ENCODE measurements around the gene FIGNL2.

- TF ChIP-seq, protein P1, sequence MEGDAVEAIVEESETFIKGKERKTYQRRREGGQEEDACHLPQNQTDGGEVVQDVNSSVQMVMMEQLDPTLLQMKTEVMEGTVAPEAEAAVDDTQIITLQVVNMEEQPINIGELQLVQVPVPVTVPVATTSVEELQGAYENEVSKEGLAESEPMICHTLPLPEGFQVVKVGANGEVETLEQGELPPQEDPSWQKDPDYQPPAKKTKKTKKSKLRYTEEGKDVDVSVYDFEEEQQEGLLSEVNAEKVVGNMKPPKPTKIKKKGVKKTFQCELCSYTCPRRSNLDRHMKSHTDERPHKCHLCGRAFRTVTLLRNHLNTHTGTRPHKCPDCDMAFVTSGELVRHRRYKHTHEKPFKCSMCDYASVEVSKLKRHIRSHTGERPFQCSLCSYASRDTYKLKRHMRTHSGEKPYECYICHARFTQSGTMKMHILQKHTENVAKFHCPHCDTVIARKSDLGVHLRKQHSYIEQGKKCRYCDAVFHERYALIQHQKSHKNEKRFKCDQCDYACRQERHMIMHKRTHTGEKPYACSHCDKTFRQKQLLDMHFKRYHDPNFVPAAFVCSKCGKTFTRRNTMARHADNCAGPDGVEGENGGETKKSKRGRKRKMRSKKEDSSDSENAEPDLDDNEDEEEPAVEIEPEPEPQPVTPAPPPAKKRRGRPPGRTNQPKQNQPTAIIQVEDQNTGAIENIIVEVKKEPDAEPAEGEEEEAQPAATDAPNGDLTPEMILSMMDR (IDR thresholded peaks at IDR 0.05; ENCODE audit: low read depth, low read length, missing input control) = no peak
- TF ChIP-seq HNF4G (IDR thresholded peaks at IDR 0.05) = no peak
- TF ChIP-seq REST (IDR thresholded peaks at IDR 0.05) = no peak
- no peak for TF ChIP-seq TAF1 (conservative IDR thresholded peaks at IDR 0.05)
- no peak for TF ChIP-seq JUND (IDR thresholded peaks at IDR 0.05)
- no peak for TF ChIP-seq ATF3 (IDR thresholded peaks at IDR 0.05)
- no peak for TF ChIP-seq EGR1 (IDR thresholded peaks at IDR 0.05; ENCODE audit: low read depth in 2 of 2)
- TF ChIP-seq MAX (IDR thresholded peaks at IDR 0.05) = no peak
- TF ChIP-seq RXRA (IDR thresholded peaks at IDR 0.05) = no peak
- no peak for TF ChIP-seq NR2F2 (IDR thresholded peaks at IDR 0.05)
- no peak for TF ChIP-seq GABPA (IDR thresholded peaks at IDR 0.05 in 1 of 2, conservative IDR thresholded peaks at IDR 0.05 in 1 of 2)
- TF ChIP-seq ZBTB33 (IDR thresholded peaks at IDR 0.05) = no peak
- no peak for TF ChIP-seq RAD21 (IDR thresholded peaks at IDR 0.05)
- TF ChIP-seq YY1 (IDR thresholded peaks at IDR 0.05) = no peak
Observed at GRCh38 chr12:51845482-51845881, 3.0 kb downstream of the FIGNL2 start.
